K562 (cell line): Measurements from ENCODE around the gene PACSIN2. TPM values are rescaled to one million over a fixed set of nuclear protein-coding genes. Genes with fewer than 3 reads are reported as not detected.

Source experiments
- ARNT ChIP-seq, 2 experiments: fragments of 450-650 bp; IDR thresholded peaks; 2 replicates each; pipeline ENCODE4 v1.6.1; 2016; ENCODE audit warnings: mild to moderate bottlenecking in 1 of 2
- CREB1 ChIP-seq, 2 experiments: sonication (generic) in 1 of 2; formaldehyde crosslinking in 1 of 2; IDR thresholded peaks; 2 replicates each; pipeline versions ENCODE4 v1.6.1 to v1.8.0; 2012 to 2022; ENCODE audit warnings: inconsistent platforms in 1 of 2, mild to moderate bottlenecking in 1 of 2, missing genetic modification reagents in 1 of 2, moderate library complexity in 1 of 2
- MYC ChIP-seq, 2 experiments: fragments of 250-450 bp in 1 of 2; sonication (Bioruptor Pico) in 1 of 2; IDR thresholded peaks; 2 replicates each; pipeline versions ENCODE4 v1.5.1 to v1.6.1; 2012 to 2021; ENCODE audit warnings: low read depth in 2 of 2, borderline replicate concordance in 1 of 2, improper control_type of control experiment in 1 of 2, low read length in 1 of 2, mild to moderate bottlenecking in 1 of 2, moderate library complexity in 1 of 2
- NKRF ChIP-seq: fragments of 450-650 bp; IDR thresholded peaks from 2 replicates; pipeline ENCODE4 v1.6.1; 2016; ENCODE audit warnings: borderline replicate concordance
- NR2C2 ChIP-seq, 2 experiments: fragments of 200-800 bp in 1 of 2; sonication (Bioruptor generic) in 1 of 2; sonication (generic) in 1 of 2; formaldehyde crosslinking in 1 of 2; IDR thresholded peaks; 2 replicates each; pipeline versions ENCODE4 v1.6.1 to v1.8.0; 2016 to 2022; ENCODE audit warnings: mild to moderate bottlenecking in 1 of 2, missing compliant biosample characterization in 1 of 2, missing genetic modification characterization in 1 of 2, missing genetic modification reagents in 1 of 2
- PHF8 ChIP-seq: fragments of 200-600 bp; sonication (generic); IDR thresholded peaks from 2 replicates; pipeline ENCODE4 v1.6.1; 2012; ENCODE audit warnings: mixed run types, mild to moderate bottlenecking, inconsistent platforms, low read length, moderate library complexity, borderline replicate concordance
- SMARCC2 ChIP-seq: fragments of 450-650 bp; IDR thresholded peaks from 2 replicates; pipeline ENCODE4 v1.6.1; 2017; ENCODE audit warnings: antibody characterized with exemption, moderate library complexity, mild to moderate bottlenecking, low read depth
- TAF7 ChIP-seq: fragments of 450-650 bp; IDR thresholded peaks from 2 replicates; pipeline ENCODE4 v1.6.1; 2016; ENCODE audit warnings: missing genetic modification characterization, missing compliant biosample characterization
- TRIM24 ChIP-seq, 2 experiments: fragments of 450-650 bp; IDR thresholded peaks; 2 replicates each; pipeline ENCODE4 v1.6.1; 2016
- ZNF395 ChIP-seq: fragments of 200-800 bp; sonication (Bioruptor generic); IDR thresholded peaks from 2 replicates; pipeline ENCODE4 v1.6.1; 2017; ENCODE audit warnings: missing genetic modification characterization, missing compliant biosample characterization
- polyA plus RNA-seq, 8 experiments: library from polyadenylated mRNA; depleted of rRNA in 4 of 8; stranded (reverse) in 5 of 8; unstranded in 3 of 8; fragments of >200 nt; fragmentation: Nextera tagmentation in 2 of 8; fragmentation: Illumina TruSeq in 1 of 8; extraction: Ambion mirVana in 2 of 8; extraction: Trizol in 1 of 8; gene quantifications; 2 replicates each; pipeline versions ENCODE4 v1.2.1 to v1.2.3, GENCODE V29; 2011 to 2014; ENCODE audit warnings: inconsistent platforms in 1 of 8, missing spikeins in 1 of 8
- total RNA-seq, 7 experiments: library from RNA; depleted of rRNA in 6 of 7; stranded (reverse); fragments of >200 nt in 6 of 7; fragmentation: Illumina TruSeq in 2 of 7; extraction: Trizol in 2 of 7; gene quantifications; 2 replicates each; pipeline versions ENCODE4 v1.2.1 to v1.2.3, GENCODE V29; 2011 to 2021; ENCODE audit warnings: low replicate concordance in 1 of 7
- TF ChIP-seq, protein P1 (sequence below), 2 experiments: fragments of 450-650 bp; IDR thresholded peaks; 2 replicates each; pipeline ENCODE4 v1.6.1; 2016; ENCODE audit warnings: mild to moderate bottlenecking in 2 of 2, borderline replicate concordance in 1 of 2, low read depth in 1 of 2, moderate library complexity in 1 of 2

Gene PACSIN2
- total and polyA plus RNA-seq, 9 of the 15 experiments (the other 6 are each of a cell fraction or from before 2014, with no cell fraction given) = 0.45 to 45.1 (median 23.9) TPM

DNA sequence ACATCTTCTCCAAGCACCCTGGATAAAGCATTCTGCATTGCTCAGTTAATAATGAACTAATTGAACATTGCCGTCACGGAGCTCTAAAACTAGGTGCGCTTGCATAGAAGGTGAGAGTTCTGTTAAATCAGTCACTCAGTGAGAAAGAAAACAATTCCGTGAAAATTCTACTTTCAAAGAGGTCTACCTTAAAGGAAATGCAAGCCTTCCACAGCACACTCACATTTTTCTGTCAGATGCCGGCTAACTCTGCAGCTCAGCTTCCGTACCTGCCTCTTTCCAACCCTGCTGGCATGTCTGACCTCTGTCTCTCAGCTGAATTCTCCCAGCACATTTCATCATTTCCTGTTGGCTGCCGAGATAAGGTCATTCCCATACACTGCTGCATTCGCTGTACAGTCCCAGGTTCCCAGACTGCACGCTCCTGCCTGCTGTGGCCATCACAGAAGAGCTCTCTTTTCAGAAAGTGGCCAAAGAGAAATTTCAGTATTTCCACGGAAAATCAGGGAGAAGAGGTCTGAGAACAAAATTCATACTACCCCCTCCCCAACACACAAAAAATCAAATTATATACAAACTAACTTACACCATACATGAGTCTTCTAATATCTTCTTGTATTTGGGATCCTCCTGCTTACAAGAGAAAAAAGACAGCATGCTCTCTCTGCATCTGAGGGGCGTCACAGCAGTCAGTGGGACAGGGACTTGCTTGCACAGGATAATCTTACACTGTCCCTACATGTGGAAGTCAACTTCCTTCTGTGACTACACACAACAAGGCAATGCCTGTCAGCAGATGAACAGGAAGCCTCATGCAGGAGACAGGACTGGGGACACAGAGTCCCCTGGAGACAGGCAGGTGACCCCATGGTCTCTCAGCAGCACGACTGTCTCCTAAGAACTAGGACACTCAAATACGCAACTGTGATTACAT, 55.1 kb downstream of the PACSIN2 start (continued):
- TF ChIP-seq ZNF395 (no peak), SMARCC2 (0 out of 2 replicates have a peak, but pooled peaks have one; percentile 23), MYC (IDR thresholded peaks at IDR 0.05; ENCODE audit: low read depth, low read length) (peak; percentile 79; the same call in 1 of the 2 replicates), MYC (CRISPR knock-in tag; IDR thresholded peaks at IDR 0.05; ENCODE audit: borderline replicate concordance, low read depth) (no peak), TRIM24 (IDR thresholded peaks at IDR 0.05) (peak; percentile 57 to 69; a peak in 3 of 4 replicates), ARNT (IDR thresholded peaks at IDR 0.05) (0 out of 4 replicates have a peak, but pooled peaks of 1 of the 2 experiments have one; percentile 31), NR2C2 (CRISPR knock-in tag; IDR thresholded peaks at IDR 0.05) (no peak), NR2C2 (tag; IDR thresholded peaks at IDR 0.05) (peak; percentile 88), NKRF (peak; percentile 72; the same call in 1 of the 2 replicates), TAF7 (peak; percentile 21; the same call in 1 of the 2 replicates), PHF8 (peak; percentile 23; the same call in 1 of the 2 replicates), CREB1 (IDR thresholded peaks at IDR 0.05) (0 out of 2 replicates have a peak, but pooled peaks have one; percentile 17), CREB1 (CRISPR knock-in tag; IDR thresholded peaks at IDR 0.05) (no peak)
- TF ChIP-seq, protein P1, sequence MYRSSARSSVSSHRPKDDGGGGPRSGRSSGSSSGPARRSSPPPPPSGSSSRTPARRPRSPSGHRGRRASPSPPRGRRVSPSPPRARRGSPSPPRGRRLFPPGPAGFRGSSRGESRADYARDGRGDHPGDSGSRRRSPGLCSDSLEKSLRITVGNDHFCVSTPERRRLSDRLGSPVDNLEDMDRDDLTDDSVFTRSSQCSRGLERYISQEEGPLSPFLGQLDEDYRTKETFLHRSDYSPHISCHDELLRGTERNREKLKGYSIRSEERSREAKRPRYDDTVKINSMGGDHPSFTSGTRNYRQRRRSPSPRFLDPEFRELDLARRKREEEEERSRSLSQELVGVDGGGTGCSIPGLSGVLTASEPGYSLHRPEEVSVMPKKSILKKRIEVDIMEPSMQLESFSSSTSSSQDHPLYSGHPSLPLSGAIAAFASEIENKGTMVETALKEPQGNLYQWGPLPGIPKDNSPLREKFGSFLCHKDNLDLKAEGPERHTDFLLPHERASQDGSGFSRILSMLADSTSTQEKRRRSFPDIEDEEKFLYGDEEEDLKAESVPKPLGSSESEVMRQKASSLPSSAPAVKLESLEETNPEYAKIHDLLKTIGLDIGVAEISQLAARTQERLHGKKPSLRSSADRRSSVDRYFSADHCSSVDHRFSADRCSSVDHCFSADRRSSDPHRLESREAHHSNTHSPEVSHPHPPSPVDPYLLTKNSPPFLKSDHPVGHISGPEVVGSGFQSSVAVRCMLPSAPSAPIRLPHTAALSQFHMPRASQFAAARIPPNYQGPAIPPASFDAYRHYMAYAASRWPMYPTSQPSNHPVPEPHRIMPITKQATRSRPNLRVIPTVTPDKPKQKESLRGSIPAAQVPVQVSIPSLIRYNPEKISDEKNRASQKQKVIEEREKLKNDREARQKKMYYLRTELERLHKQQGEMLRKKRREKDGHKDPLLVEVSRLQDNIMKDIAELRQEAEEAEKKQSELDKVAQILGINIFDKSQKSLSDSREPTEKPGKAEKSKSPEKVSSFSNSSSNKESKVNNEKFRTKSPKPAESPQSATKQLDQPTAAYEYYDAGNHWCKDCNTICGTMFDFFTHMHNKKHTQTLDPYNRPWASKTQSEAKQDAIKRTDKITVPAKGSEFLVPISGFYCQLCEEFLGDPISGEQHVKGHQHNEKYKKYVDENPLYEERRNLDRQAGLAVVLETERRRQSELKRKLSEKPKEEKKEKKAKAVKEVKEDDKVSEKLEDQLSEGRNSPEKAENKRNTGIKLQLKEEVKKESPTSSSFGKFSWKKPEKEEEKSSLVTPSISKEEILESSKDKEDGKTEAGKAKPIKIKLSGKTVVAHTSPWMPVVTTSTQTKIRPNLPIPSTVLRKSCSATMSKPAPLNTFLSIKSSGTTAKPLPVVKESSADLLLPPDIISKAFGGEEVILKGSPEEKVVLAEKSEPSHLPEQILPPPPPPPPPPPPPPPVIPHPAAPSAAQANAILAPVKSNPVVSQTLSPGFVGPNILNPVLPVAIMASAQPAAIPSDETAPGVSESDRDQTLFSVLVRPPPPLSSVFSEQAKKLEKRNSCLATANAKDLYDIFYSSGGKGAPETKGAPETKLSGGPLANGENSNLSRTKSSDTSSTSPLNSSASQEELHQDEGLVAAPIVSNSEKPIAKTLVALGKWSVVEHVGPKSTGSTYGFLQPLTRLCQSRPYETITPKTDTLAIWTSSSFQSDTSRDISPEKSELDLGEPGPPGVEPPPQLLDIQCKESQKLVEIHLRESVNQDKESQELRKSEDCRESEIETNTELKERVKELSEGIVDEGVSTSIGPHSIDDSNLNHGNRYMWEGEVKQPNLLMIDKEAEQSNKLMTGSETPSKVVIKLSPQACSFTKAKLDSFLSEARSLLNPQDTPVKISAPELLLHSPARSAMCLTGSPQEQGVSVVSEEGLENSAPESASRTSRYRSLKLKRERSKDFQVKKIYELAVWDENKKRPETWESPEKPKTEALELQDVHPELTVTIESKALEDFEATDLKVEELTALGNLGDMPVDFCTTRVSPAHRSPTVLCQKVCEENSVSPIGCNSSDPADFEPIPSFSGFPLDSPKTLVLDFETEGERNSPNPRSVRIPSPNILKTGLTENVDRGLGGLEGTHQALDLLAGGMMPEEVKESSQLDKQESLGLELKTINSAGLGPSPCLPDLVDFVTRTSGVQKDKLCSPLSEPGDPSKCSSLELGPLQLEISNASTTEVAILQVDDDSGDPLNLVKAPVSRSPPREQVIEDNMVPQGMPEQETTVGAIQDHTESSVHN (IDR thresholded peaks at IDR 0.05; ENCODE audit: borderline replicate concordance in 1 of 2, low read depth in 1 of 2) = peak in 1 of 2 experiments; percentile 88; a peak in 2 of 4 replicates
